Thyroid gland (tissue), 4 donors: Measurements from ENCODE around the gene TLR9. TPM values are rescaled to one million over a fixed set of nuclear protein-coding genes. Genes with fewer than 3 reads are reported as not detected.

Experiments used
- DNase-seq, 2 donors: peaks; one replicate each; pipeline ENCODE4 v3.0.0-alpha.2; 2019
- H3K27ac ChIP-seq, 3 donors: fragments of 200-600 bp; sonication (generic); 1 replicate in 2 of 3; 2 replicates in 1 of 3; pipeline ENCODE4 v1.5.1; 2016 to 2019; ENCODE audit warnings: mild to moderate bottlenecking in 1 of 3, moderate library complexity in 1 of 3
- H3K27me3 ChIP-seq: fragments of 200-600 bp; sonication (generic); one replicate; pipeline ENCODE4 v1.5.1; 2019
- H3K36me3 ChIP-seq, 2 donors: fragments of 200-600 bp; sonication (generic); one replicate each; pipeline ENCODE4 v1.5.1; 2016 to 2019
- H3K4me1 ChIP-seq, 2 donors: fragments of 200-600 bp; sonication (generic); one replicate each; pipeline ENCODE4 v1.5.1; 2017 to 2019
- H3K4me3 ChIP-seq, 3 donors: fragments of 200-600 bp; sonication (generic); replicated peaks in 1 of 3; 1 replicate in 2 of 3; 2 replicates in 1 of 3; pipeline ENCODE4 v1.5.1; 2016; ENCODE audit warnings: mild to moderate bottlenecking in 1 of 3
- H3K9me3 ChIP-seq: fragments of 200-600 bp; sonication (generic); one replicate; pipeline ENCODE4 v1.5.1; 2017
- POLR2A ChIP-seq, 2 donors: fragments of 450-650 bp; IDR thresholded peaks; one replicate each; pipeline ENCODE4 v1.6.1; 2017; ENCODE audit warnings: antibody characterized with exemption in 2 of 2, mild to moderate bottlenecking in 2 of 2, moderate library complexity in 1 of 2
- WGBS, 2 donors: methylation state at CpG; one replicate each; pipeline ENCODE4 v1.1.5; 2017; 5-methylcytosine and 5-hydroxymethylcytosine counted together
- intact Hi-C: fragments of 100-400 bp; cut with DNase I; formaldehyde crosslinking; loops from one replicate; pipeline ENCODE4 v1.15.1; 2023
- total RNA-seq, 4 donors: library from RNA; depleted of rRNA; stranded (reverse); fragments of >200 nt; gene quantifications; one replicate each; pipeline ENCODE4 v1.2.3, GENCODE V29; 2016
- TF ChIP-seq, protein P1 (sequence below), 6 experiments: fragments of 200-600 bp in 3 of 6; fragments of 450-650 bp in 3 of 6; sonication (generic) in 3 of 6; IDR thresholded peaks; one replicate each; pipeline ENCODE4 v1.5.1; 2016 to 2019; ENCODE audit warnings: antibody characterized with exemption in 6 of 6, mild to moderate bottlenecking in 2 of 6, inconsistent platforms in 1 of 6, moderate library complexity in 1 of 6

The TLR9 gene
- total RNA-seq, 4 donors from 2014 or later: 0.40 TPM; not detected in 3

DNA sequence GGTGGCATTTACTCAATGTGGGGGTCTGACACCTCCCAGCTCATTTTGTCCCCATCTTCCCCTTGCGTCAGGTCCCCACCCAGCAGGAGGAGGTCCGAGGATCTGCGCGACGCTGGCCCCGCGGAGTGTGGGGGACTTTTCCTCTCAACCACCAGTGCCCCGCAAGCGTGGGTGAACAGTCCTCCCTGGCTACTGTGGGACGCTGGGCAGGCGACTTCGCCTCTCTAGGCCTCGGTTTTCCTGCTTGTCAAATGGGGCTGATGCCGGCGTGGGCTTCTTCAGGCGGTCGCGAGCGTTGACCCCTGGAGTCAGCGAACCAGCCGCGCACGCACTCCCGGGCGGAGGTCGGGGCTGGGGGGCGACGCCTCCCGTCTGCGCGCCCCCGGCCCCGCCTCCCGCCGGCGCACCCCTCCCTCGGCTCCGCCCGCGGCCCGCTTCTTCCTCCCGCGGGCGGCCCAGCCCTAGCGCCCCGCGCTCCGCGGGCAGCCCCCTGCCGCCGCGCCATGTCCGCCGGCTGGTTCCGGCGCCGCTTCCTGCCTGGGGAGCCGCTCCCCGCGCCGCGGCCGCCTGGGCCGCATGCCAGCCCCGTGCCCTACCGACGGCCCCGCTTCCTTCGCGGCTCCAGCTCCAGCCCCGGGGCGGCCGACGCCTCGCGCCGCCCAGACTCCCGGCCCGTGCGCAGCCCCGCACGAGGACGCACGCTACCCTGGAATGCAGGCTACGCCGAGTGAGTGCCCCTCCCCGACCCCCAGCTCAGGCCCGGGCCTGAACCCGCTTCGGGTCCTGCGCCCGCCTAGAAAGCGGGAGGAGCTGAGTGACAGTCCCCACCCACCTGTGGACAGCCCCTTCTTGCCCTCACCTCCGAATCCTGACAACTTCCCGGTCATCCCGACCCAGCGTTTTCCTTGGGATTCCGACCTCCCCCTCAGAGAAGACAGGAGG lies 20.1 kb upstream of the TLR9 start, which contains the start of gene PPM1M:
PPM1M (plus strand) TSS at position 438 of the 942 bp plus-strand sequence; CDS start at position 504, 66 bp downstream.
- H3K9me3 ChIP-seq: no peaks in the 10 kb centered on the region
- H3K4me3 ChIP-seq: peak within 1 kb of the TSS; percentile 30 to 53 (median 41)
- WGBS, 2 donors: 5 to 14% methylated on average over 6 to 17 of the region's 98 CpGs
- no peaks in the 10 kb centered on the region for H3K27me3 ChIP-seq
- DNase-seq: peak; percentile 54 to 56
- H3K36me3 ChIP-seq: no peaks in the 10 kb centered on the region
- intact Hi-C loops: no loop called here
- H3K4me1 ChIP-seq: peaks cover 5 to 39% of the 10 kb centered on the region in 2 donors
- TF ChIP-seq, protein P1, sequence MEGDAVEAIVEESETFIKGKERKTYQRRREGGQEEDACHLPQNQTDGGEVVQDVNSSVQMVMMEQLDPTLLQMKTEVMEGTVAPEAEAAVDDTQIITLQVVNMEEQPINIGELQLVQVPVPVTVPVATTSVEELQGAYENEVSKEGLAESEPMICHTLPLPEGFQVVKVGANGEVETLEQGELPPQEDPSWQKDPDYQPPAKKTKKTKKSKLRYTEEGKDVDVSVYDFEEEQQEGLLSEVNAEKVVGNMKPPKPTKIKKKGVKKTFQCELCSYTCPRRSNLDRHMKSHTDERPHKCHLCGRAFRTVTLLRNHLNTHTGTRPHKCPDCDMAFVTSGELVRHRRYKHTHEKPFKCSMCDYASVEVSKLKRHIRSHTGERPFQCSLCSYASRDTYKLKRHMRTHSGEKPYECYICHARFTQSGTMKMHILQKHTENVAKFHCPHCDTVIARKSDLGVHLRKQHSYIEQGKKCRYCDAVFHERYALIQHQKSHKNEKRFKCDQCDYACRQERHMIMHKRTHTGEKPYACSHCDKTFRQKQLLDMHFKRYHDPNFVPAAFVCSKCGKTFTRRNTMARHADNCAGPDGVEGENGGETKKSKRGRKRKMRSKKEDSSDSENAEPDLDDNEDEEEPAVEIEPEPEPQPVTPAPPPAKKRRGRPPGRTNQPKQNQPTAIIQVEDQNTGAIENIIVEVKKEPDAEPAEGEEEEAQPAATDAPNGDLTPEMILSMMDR (IDR thresholded peaks at IDR 0.05): no peak
- peak in 1 of 2 donors; percentile 45 for TF ChIP-seq POLR2A (IDR thresholded peaks at IDR 0.05)
- peak within 1 kb of the TSS; percentile 59 to 79 (median 68) for H3K27ac ChIP-seq

- intact Hi-C loops: no loop called here
Measured at GRCh38 chr3:52243791-52244628, 18.6 kb upstream of the TLR9 start.

GRCh38 chr3:52242039-52242438 lies 16.6 kb upstream of the TLR9 start:
- intact Hi-C loops: no loop called here
- Histone ChIP-seq H3K27me3 (no peaks in the 10 kb centered on the region), H3K4me1 (peaks cover 25 to 47% of the 10 kb centered on the region in 2 donors), H3K27ac (no peak overlapping the region), H3K4me3 (no peak overlapping the region), H3K36me3 (no peaks in the 10 kb centered on the region), H3K9me3 (no peaks in the 10 kb centered on the region)
- 83 to 100% methylated on average over 1 of the region's 1 CpG for WGBS, 2 donors
- no peak for TF ChIP-seq POLR2A (IDR thresholded peaks at IDR 0.05)
- TF ChIP-seq, protein P1 (IDR thresholded peaks at IDR 0.05): no peak
- DNase-seq: no peak

More at GRCh38 chr3:52243791-52244628, 18.6 kb upstream of the TLR9 start:
- Histone ChIP-seq H3K9me3 (no peaks in the 10 kb centered on the region), H3K27me3 (no peaks in the 10 kb centered on the region), H3K27ac (peak overlapping the region in 1 of 3 donors; percentile 17), H3K4me1 (peaks cover 9 to 41% of the 10 kb centered on the region in 2 donors), H3K4me3 (no peak overlapping the region), H3K36me3 (no peaks in the 10 kb centered on the region)
- no peak for DNase-seq
- WGBS, 2 donors: 71 to 92% methylated on average over 6 to 8 of the region's 9 CpGs
- no peak for TF ChIP-seq POLR2A (IDR thresholded peaks at IDR 0.05)
- TF ChIP-seq, protein P1 (IDR thresholded peaks at IDR 0.05): no peak

DNA sequence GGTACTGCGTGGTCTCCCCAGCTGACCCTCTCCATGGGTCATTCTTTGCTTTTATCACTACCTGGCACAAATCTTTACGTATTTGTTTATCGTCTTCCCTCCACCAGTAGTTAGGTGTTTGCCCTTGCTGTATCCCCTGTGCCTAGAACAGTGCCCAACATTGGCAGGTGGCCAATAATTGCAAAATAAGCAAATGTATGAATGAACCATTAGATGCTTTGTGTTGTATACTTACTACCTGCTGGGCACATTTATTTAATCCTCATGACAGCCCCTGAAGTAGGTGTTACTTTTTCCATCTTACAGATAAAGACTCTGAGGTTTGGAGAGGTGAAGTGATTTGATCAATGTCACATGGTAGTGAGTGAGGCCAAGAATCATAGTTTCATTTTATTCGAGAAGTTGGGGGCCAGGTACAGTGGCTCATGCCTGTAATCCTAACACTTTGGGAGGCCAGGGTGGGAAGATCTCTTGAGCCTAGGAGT lies 15.5 kb upstream of the TLR9 start:
- intact Hi-C loops: no loop called here
- peak overlapping the region in 1 of 3 donors; percentile 72 for H3K27ac ChIP-seq
- H3K4me1 ChIP-seq: peaks cover 24 to 49% of the 10 kb centered on the region in 2 donors
- no peaks in the 10 kb centered on the region for H3K36me3 ChIP-seq
- no peak overlapping the region for H3K4me3 ChIP-seq
- H3K27me3 ChIP-seq: no peaks in the 10 kb centered on the region
- 89 to 91% methylated on average over 4 of the region's 4 CpGs for WGBS, 2 donors
- no peaks in the 10 kb centered on the region for H3K9me3 ChIP-seq
- DNase-seq: no peak
- TF ChIP-seq, protein P1 (IDR thresholded peaks at IDR 0.05): no peak
- TF ChIP-seq POLR2A (IDR thresholded peaks at IDR 0.05): no peak
